Stimulated activated CD4-positive, alpha-beta T cell treated with anti-CD3 and anti-CD28 coated beads, Interleukin-2, amount 100 ng/mL, for 48 hours (primary cell): Measurements from ENCODE around the gene TBC1D28.
"Not testable (repeated sequence)": the region's sequence is repeated elsewhere in the genome, so short reads cannot be mapped to it uniquely, and the experiment has no call there.

Experiments
- DNase-seq, 2 donors: peaks; one replicate each; pipeline ENCODE4 v3.0.0-alpha.2; 2020

The TBC1D28 gene

GRCh38 chr17:18613016-18613415 is 31.2 kb downstream of the TBC1D28 start:
- DNase-seq: not testable (repeated sequence)

- not testable (repeated sequence) for DNase-seq
Observed at GRCh38 chr17:18593138-18593537, 51.1 kb downstream of the TBC1D28 start.
